ENCODE measurements around the gene EME1. TPM values are rescaled to one million over a fixed set of nuclear protein-coding genes. Genes with fewer than 3 reads are reported as not detected.

EME1 gene
- total and polyA plus RNA-seq, 2 of the 13 experiments (the other 11 are each of a cell fraction or from before 2014, with no cell fraction given): 20.7 to 24.6 TPM

GRCh38 chr17:50425682-50426471 lies 52.8 kb downstream of the EME1 start, which contains the start of gene ACSF2 (continued):
- TF ChIP-seq TARDBP (CRISPR knock-in tag; IDR thresholded peaks at IDR 0.05) (no peak), ZNF230 (CRISPR knock-in tag; IDR thresholded peaks at IDR 0.05) (no peak), ZHX1 (CRISPR knock-in tag; IDR thresholded peaks at IDR 0.05; ENCODE audit: low read depth) (0 out of 2 replicates have a peak, but pooled peaks have one; percentile 63), KLF13 (CRISPR knock-in tag; IDR thresholded peaks at IDR 0.05) (no peak; the same call in 1 of the 2 replicates), NRL (CRISPR knock-in tag; IDR thresholded peaks at IDR 0.05; ENCODE audit: borderline replicate concordance) (peak; percentile 1; the same call in 1 of the 2 replicates), NONO (IDR thresholded peaks at IDR 0.05) (no peak), NONO (CRISPR knock-in tag; conservative IDR thresholded peaks at IDR 0.05) (no peak; the same call in 1 of the 2 replicates), ZNF550 (CRISPR knock-in tag; IDR thresholded peaks at IDR 0.05; ENCODE audit: borderline replicate concordance) (no peak; the same call in 1 of the 2 replicates), DMAP1 (CRISPR knock-in tag; IDR thresholded peaks at IDR 0.05) (peak; percentile 31; the same call in 1 of the 2 replicates), IRF2 (CRISPR knock-in tag; IDR thresholded peaks at IDR 0.05) (0 out of 2 replicates have a peak, but pooled peaks have one; percentile 8)
- TF ChIP-seq, protein P1, sequence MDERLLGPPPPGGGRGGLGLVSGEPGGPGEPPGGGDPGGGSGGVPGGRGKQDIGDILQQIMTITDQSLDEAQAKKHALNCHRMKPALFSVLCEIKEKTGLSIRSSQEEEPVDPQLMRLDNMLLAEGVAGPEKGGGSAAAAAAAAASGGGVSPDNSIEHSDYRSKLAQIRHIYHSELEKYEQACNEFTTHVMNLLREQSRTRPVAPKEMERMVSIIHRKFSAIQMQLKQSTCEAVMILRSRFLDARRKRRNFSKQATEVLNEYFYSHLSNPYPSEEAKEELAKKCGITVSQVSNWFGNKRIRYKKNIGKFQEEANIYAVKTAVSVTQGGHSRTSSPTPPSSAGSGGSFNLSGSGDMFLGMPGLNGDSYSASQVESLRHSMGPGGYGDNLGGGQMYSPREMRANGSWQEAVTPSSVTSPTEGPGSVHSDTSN (CRISPR knock-in tag; IDR thresholded peaks at IDR 0.05): no peak
- TF ChIP-seq, protein P2, sequence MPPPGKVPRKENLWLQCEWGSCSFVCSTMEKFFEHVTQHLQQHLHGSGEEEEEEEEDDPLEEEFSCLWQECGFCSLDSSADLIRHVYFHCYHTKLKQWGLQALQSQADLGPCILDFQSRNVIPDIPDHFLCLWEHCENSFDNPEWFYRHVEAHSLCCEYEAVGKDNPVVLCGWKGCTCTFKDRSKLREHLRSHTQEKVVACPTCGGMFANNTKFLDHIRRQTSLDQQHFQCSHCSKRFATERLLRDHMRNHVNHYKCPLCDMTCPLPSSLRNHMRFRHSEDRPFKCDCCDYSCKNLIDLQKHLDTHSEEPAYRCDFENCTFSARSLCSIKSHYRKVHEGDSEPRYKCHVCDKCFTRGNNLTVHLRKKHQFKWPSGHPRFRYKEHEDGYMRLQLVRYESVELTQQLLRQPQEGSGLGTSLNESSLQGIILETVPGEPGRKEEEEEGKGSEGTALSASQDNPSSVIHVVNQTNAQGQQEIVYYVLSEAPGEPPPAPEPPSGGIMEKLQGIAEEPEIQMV (CRISPR knock-in tag; IDR thresholded peaks at IDR 0.05; ENCODE audit: low read depth): no peak
- TF ChIP-seq, protein P3, sequence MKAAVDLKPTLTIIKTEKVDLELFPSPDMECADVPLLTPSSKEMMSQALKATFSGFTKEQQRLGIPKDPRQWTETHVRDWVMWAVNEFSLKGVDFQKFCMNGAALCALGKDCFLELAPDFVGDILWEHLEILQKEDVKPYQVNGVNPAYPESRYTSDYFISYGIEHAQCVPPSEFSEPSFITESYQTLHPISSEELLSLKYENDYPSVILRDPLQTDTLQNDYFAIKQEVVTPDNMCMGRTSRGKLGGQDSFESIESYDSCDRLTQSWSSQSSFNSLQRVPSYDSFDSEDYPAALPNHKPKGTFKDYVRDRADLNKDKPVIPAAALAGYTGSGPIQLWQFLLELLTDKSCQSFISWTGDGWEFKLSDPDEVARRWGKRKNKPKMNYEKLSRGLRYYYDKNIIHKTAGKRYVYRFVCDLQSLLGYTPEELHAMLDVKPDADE (CRISPR knock-in tag; IDR thresholded peaks at IDR 0.05): 0 out of 2 replicates have a peak, but pooled peaks have one; percentile 32
- TF ChIP-seq, protein P4, sequence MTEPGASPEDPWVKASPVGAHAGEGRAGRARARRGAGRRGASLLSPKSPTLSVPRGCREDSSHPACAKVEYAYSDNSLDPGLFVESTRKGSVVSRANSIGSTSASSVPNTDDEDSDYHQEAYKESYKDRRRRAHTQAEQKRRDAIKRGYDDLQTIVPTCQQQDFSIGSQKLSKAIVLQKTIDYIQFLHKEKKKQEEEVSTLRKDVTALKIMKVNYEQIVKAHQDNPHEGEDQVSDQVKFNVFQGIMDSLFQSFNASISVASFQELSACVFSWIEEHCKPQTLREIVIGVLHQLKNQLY (CRISPR knock-in tag; IDR thresholded peaks at IDR 0.05): peak; percentile 31; the same call in 1 of the 2 replicates
- TF ChIP-seq, protein P5, sequence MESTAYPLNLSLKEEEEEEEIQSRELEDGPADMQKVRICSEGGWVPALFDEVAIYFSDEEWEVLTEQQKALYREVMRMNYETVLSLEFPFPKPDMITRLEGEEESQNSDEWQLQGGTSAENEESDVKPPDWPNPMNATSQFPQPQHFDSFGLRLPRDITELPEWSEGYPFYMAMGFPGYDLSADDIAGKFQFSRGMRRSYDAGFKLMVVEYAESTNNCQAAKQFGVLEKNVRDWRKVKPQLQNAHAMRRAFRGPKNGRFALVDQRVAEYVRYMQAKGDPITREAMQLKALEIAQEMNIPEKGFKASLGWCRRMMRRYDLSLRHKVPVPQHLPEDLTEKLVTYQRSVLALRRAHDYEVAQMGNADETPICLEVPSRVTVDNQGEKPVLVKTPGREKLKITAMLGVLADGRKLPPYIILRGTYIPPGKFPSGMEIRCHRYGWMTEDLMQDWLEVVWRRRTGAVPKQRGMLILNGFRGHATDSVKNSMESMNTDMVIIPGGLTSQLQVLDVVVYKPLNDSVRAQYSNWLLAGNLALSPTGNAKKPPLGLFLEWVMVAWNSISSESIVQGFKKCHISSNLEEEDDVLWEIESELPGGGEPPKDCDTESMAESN (CRISPR knock-in tag; conservative IDR thresholded peaks at IDR 0.05): peak; percentile 54; the same call in 1 of the 2 replicates
- TF ChIP-seq, protein P6, sequence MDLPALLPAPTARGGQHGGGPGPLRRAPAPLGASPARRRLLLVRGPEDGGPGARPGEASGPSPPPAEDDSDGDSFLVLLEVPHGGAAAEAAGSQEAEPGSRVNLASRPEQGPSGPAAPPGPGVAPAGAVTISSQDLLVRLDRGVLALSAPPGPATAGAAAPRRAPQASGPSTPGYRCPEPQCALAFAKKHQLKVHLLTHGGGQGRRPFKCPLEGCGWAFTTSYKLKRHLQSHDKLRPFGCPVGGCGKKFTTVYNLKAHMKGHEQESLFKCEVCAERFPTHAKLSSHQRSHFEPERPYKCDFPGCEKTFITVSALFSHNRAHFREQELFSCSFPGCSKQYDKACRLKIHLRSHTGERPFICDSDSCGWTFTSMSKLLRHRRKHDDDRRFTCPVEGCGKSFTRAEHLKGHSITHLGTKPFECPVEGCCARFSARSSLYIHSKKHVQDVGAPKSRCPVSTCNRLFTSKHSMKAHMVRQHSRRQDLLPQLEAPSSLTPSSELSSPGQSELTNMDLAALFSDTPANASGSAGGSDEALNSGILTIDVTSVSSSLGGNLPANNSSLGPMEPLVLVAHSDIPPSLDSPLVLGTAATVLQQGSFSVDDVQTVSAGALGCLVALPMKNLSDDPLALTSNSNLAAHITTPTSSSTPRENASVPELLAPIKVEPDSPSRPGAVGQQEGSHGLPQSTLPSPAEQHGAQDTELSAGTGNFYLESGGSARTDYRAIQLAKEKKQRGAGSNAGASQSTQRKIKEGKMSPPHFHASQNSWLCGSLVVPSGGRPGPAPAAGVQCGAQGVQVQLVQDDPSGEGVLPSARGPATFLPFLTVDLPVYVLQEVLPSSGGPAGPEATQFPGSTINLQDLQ (CRISPR knock-in tag; IDR thresholded peaks at IDR 0.05): no peak
